ENCODE data around the gene REV1. TPM values are rescaled to one million over a fixed set of nuclear protein-coding genes. Genes with fewer than 3 reads are reported as not detected.

REV1 gene
- 22.7 and 62.5 TPM in 2 replicates for total RNA-seq

DNA sequence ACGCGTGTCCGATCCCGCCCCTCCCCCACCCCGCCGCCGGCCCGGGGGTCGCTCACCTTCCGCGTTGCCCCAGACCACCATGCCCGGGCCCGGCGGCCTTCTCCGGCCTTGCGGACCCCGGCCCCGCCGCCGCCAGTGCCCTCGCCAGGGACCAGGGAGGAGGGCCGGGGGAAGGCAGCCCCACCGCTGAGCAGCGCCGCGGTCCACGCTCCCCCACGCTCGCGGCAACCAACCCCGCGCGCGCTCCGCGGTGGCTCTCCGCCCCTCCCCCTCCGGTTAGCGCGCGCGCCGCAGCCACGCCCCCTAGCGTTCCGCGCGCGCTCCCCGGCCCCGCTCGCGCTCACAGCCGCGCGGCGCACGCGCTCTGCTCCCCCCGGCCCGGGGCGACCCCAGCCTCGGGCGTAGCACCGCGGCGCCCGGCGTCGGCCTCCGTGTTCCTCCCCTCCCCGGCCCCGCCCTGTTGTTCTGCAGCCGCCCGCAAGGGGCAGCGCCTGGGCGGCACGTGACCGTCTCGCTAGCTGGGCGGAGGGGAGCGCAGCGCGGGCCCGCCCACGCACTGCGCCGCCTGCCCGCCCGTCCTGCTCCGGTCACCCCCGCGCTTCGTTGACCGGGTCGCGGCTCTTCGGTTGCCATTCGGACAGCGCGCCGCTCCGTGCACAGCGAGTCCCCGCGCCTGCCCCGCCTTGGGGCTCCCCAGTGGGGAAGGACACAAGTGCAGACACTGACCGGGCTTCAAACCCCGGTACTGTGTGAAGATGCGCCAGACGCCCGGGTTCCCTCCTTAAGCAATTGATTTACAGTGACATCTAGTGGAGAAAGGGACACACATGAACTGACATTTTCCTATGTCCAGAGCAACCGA lies at the start of gene REV1:
TSS of gene REV1 (minus strand) at position 257 of the 862 bp plus-strand sequence. CDS start 25,042 bp downstream, outside the sequence.

Other genes with a start within 250 kb of the REV1 start
- not detected in 2 replicates for gene LYG2, start 234.4 kb downstream of the REV1 start, total RNA-seq
- gene LYG1, start 188.8 kb downstream of the REV1 start, total RNA-seq: 0.49 and 0.57 TPM in 2 replicates
- gene TXNDC9, start 153.7 kb downstream of the REV1 start, total RNA-seq: 55.9 and 66.1 TPM in 2 replicates
- gene EIF5B, start 152.6 kb downstream of the REV1 start, total RNA-seq: 19.1 and 60.0 TPM in 2 replicates